ENCODE measurements around the gene FAF1. TPM values are rescaled to one million over a fixed set of nuclear protein-coding genes. Genes with fewer than 3 reads are reported as not detected.

The FAF1 gene
- total and polyA plus RNA-seq, 2 of the 8 experiments (the other 6 are each of a cell fraction or from before 2014, with no cell fraction given) = 10.8 to 65.9 TPM

GRCh38 chr1:50930965-50931737, 28.9 kb downstream of the FAF1 start:
- Histone ChIP-seq H4K20me1 (replicated peaks in 1 of 2; ENCODE audit: control insufficient read depth in 1 of 2, insufficient read depth in 2 of 2, low read length in 2 of 2) (peaks cover 2 to 3% of the 10 kb centered on the region in 2 experiments), H3K27me3 (replicated peaks in 1 of 4; ENCODE audit: control insufficient read depth in 3 of 4, extremely low read depth in 1 of 4, insufficient read depth in 3 of 4, low read length in 3 of 4) (no peaks in the 10 kb centered on the region), H3K14ac (ENCODE audit: insufficient read length) (no peak overlapping the region), H3K4me3 (ENCODE audit: extremely low read depth in 1 of 4, insufficient read depth in 2 of 4, low read depth in 3 of 4, low read length in 4 of 4) (no peak overlapping the region), H3K4me2 (ENCODE audit: insufficient read depth in 1 of 2, low read depth in 2 of 2, low read length in 2 of 2) (no peak overlapping the region), H4K91ac (replicated peaks; ENCODE audit: insufficient read length, low read length) (no peak overlapping the region), H2BK5ac (ENCODE audit: low read depth, low read length) (no peak overlapping the region), H3K56ac (replicated peaks; ENCODE audit: insufficient read length, low read depth, low read length) (no peak overlapping the region), H3K9me3 (ENCODE audit: insufficient read depth in 2 of 2, low read depth in 1 of 2, low read length in 1 of 2) (no peaks in the 10 kb centered on the region), H2AFZ (ENCODE audit: low read length) (no peak overlapping the region), H3K23me2 (ENCODE audit: low read depth, low read length) (no peaks in the 10 kb centered on the region), H4K8ac (ENCODE audit: extremely low read depth, insufficient read depth, low read length) (no peak overlapping the region), H3K79me1 (ENCODE audit: low read depth, low read length) (peaks cover 2% of the 10 kb centered on the region; the same call in 1 of the 2 replicates), H3K27ac (ENCODE audit: low read depth, low read length) (no peak overlapping the region), H3K36me3 (ENCODE audit: control insufficient read depth in 2 of 4, insufficient read depth in 4 of 4, low read length in 3 of 4) (no peaks in the 10 kb centered on the region), H2BK20ac (ENCODE audit: low read length) (no peak overlapping the region), H2AK5ac (ENCODE audit: low read depth, low read length) (no peak overlapping the region), H3K4ac (replicated peaks; ENCODE audit: insufficient read length, low read depth, low read length) (no peak overlapping the region), H3K23ac (ENCODE audit: insufficient read length) (no peak overlapping the region), H2BK12ac (ENCODE audit: low read depth, low read length) (no peak overlapping the region), H3K9ac (replicated peaks in 1 of 4; ENCODE audit: extremely low read depth in 1 of 4, low read depth in 3 of 4, low read length in 3 of 4) (no peak overlapping the region), H2BK15ac (ENCODE audit: low read length) (no peak overlapping the region), H3K4me1 (replicated peaks in 1 of 4; ENCODE audit: control insufficient read depth in 3 of 4, insufficient read depth in 4 of 4, low read length in 3 of 4) (no peaks in the 10 kb centered on the region), H2BK120ac (replicated peaks; ENCODE audit: low read depth, low read length) (no peak overlapping the region), H3K79me2 (ENCODE audit: control insufficient read depth in 1 of 2, insufficient read depth in 2 of 2, low read length in 2 of 2) (peaks cover 0 to 29% of the 10 kb centered on the region in 2 experiments; a peak in 2 of 4 replicates), H3K18ac (ENCODE audit: extremely low read depth, low read length) (no peak overlapping the region), H4K5ac (ENCODE audit: insufficient read length, low read depth, low read length) (no peak overlapping the region)
- CTCF ChIA-PET (ENCODE audit: partially characterized antibody) = interaction anchor here (1.0 to 3.7 kb wide), 7 partner anchors 8 to 259 kb away, joined by 3 to 28 read pairs (median 18); no protein-coding TSS in a partner anchor
- DNase-seq (ENCODE audit: low read depth in 1 of 2, low spot score in 2 of 2) (no peak), FAIRE-seq (no peak)
- WGBS, 2 experiments (ENCODE audit: extremely low coverage in 1 of 2, insufficient coverage in 1 of 2, insufficient read length in 1 of 2, insufficient replicate concordance in 2 of 2, low coverage in 1 of 2, low lambda C conversion rate in 2 of 2, missing lambda C conversion rate in 1 of 2) = 78% methylated on average over 6 of the region's 6 CpGs; no CpG with 5 or more reads in 1 of the 2 experiments
- POLR2A ChIA-PET (ENCODE audit: partially characterized antibody) = no interaction called here
- no peak for TF ChIP-seq POLR2AphosphoS5 (IDR thresholded peaks at IDR 0.05; ENCODE audit: low read depth, low read length)
- no peak for TF ChIP-seq KDM1A (IDR thresholded peaks at IDR 0.05; ENCODE audit: borderline replicate concordance, low read length)
- no peak for TF ChIP-seq CHD2 (IDR thresholded peaks at IDR 0.05; ENCODE audit: low read length)
- no peak for TF ChIP-seq TEAD4 (IDR thresholded peaks at IDR 0.05; ENCODE audit: low read depth, low read length)
- no peak for TF ChIP-seq PHF8 (conservative IDR thresholded peaks at IDR 0.05; ENCODE audit: low read depth, low read length)
- no peak for TF ChIP-seq TBP (IDR thresholded peaks at IDR 0.05; ENCODE audit: low read depth, low read length)
- TF ChIP-seq GTF2F1 (IDR thresholded peaks at IDR 0.05; ENCODE audit: borderline replicate concordance, low read depth, low read length) = no peak
- TF ChIP-seq CBX8 (IDR thresholded peaks at IDR 0.05; ENCODE audit: borderline replicate concordance, low read depth, low read length) = no peak
- TF ChIP-seq YY1 (IDR thresholded peaks at IDR 0.05; ENCODE audit: low read depth, low read length) = no peak
- no peak for TF ChIP-seq JUND (IDR thresholded peaks at IDR 0.05; ENCODE audit: low read length)
- TF ChIP-seq HDAC6 (IDR thresholded peaks at IDR 0.05; ENCODE audit: low read depth, low read length) = no peak
- no peak for TF ChIP-seq USF2 (IDR thresholded peaks at IDR 0.05; ENCODE audit: low read length)
- no peak for TF ChIP-seq GABPA (IDR thresholded peaks at IDR 0.05; ENCODE audit: borderline replicate concordance, insufficient read depth, low read length)

All from H1 (cell line).